IMR-90 (cell line): ENCODE measurements around the gene GRM5. TPM values are rescaled to one million over a fixed set of nuclear protein-coding genes. Genes with fewer than 3 reads are reported as not detected.
"Not testable (repeated sequence)": the region's sequence is repeated elsewhere in the genome, so short reads cannot be mapped to it uniquely, and the experiment has no call there.

Source experiments
- ATAC-seq: fragments of 200-7000 bp; cut with Tn5 transposase; 2 replicates; pipeline ENCODE4 v1.9.1; 2020; ENCODE audit warnings: low read depth, mild to moderate bottlenecking, moderate library complexity
- BruUV-seq: library from RNA; stranded (reverse); fragments of 400-500 nt; replicated peaks from 2 replicates; lab custom pipeline; 2021; lab: Mats Ljungman, UMichigan
- CTCF ChIA-PET: fragments of 300-600 bp; formaldehyde crosslinking; extraction: SDS; loops from one replicate; lab custom pipeline; 2021; ENCODE audit warnings: antibody characterized with exemption; lab: Yijun Ruan, JAX
- POLR2A ChIA-PET: fragments of 300-600 bp; sonication (Branson Sonifier 250); formaldehyde crosslinking; loops from one replicate; lab custom pipeline; 2022; ENCODE audit warnings: antibody characterized with exemption; ENCODE audit not compliant: unreplicated experiment; lab: Charles Lee
- DNase-seq: peaks from one replicate; pipeline ENCODE4 v3.0.0; 2013
- H2AFZ ChIP-seq: replicated peaks from 2 replicates; pipeline ENCODE3; 2013; ENCODE audit warnings: low read length, mild to moderate bottlenecking; ENCODE audit not compliant: poor library complexity
- H2AK5ac ChIP-seq: 2 replicates; pipeline ENCODE4 v1.6.1; 2013; ENCODE audit warnings: low read depth, low read length, inconsistent platforms
- H2AK9ac ChIP-seq: replicated peaks from 2 replicates; pipeline ENCODE3; 2013; ENCODE audit warnings: mild to moderate bottlenecking, low read depth, low read length, moderate library complexity; ENCODE audit not compliant: poor library complexity
- H2BK120ac ChIP-seq: 2 replicates; pipeline ENCODE4 v1.6.1; 2013; ENCODE audit warnings: low read depth, low read length, inconsistent platforms
- H2BK15ac ChIP-seq: 3 replicates; pipeline ENCODE4 v1.6.1; 2013; ENCODE audit warnings: low read depth, low read length, inconsistent platforms
- H2BK20ac ChIP-seq: 2 replicates; pipeline ENCODE4 v1.6.1; 2013; ENCODE audit warnings: low read depth, mild to moderate bottlenecking, inconsistent platforms, low read length, moderate library complexity
- H2BK5ac ChIP-seq: 2 replicates; pipeline ENCODE4 v1.6.1; 2013; ENCODE audit warnings: mild to moderate bottlenecking, low read depth, low read length, inconsistent platforms; ENCODE audit not compliant: poor library complexity, severe bottlenecking
- H3K14ac ChIP-seq: replicated peaks from 2 replicates; pipeline ENCODE4 v1.6.1; 2013; ENCODE audit warnings: low read depth, low read length, inconsistent platforms
- H3K18ac ChIP-seq: 2 replicates; pipeline ENCODE4 v1.6.1; 2013; ENCODE audit warnings: low read depth, low read length, control low read depth
- H3K23ac ChIP-seq: 2 replicates; pipeline ENCODE4 v1.6.1; 2013; ENCODE audit warnings: low read depth, low read length, inconsistent platforms
- H3K27ac ChIP-seq: 2 replicates; pipeline ENCODE4 v1.5.1; 2013; ENCODE audit warnings: mild to moderate bottlenecking, control low read depth, low read length; ENCODE audit not compliant: insufficient read depth
- H3K27me3 ChIP-seq: 2 replicates; pipeline ENCODE4 v1.6.1; 2013; ENCODE audit warnings: low read length; ENCODE audit not compliant: control insufficient read depth, insufficient read depth
- H3K36me3 ChIP-seq: 2 replicates; pipeline ENCODE4 v1.6.1; 2013; ENCODE audit warnings: low read length, mixed read lengths; ENCODE audit not compliant: control insufficient read depth, insufficient read depth
- H3K4ac ChIP-seq: 2 replicates; pipeline ENCODE4 v1.6.1; 2013; ENCODE audit warnings: low read depth, low read length, inconsistent platforms
- H3K4me1 ChIP-seq: 2 replicates; pipeline ENCODE4 v1.6.1; 2013; ENCODE audit warnings: low read length, mixed read lengths; ENCODE audit not compliant: control insufficient read depth, insufficient read depth
- H3K4me2 ChIP-seq: 2 replicates; pipeline ENCODE4 v1.6.1; 2013; ENCODE audit warnings: low read depth, mild to moderate bottlenecking, control low read depth, low read length, moderate library complexity
- H3K4me3 ChIP-seq: 2 replicates; pipeline ENCODE4 v1.5.1; 2013; ENCODE audit warnings: low read depth, mild to moderate bottlenecking, control low read depth, low read length, moderate library complexity; ENCODE audit not compliant: insufficient read depth
- H3K56ac ChIP-seq: 2 replicates; pipeline ENCODE4 v1.6.1; 2013; ENCODE audit warnings: low read length, inconsistent platforms; ENCODE audit not compliant: insufficient read depth; ENCODE audit errors: extremely low read depth
- H3K79me1 ChIP-seq, 2 experiments: 2 replicates each; pipeline ENCODE4 v1.6.1; 2013; ENCODE audit warnings: low read length in 2 of 2, inconsistent platforms in 1 of 2, low read depth in 1 of 2
- H3K9ac ChIP-seq: 2 replicates; pipeline ENCODE4 v1.6.1; 2013; ENCODE audit warnings: low read depth, low read length, control low read depth
- H3K9me1 ChIP-seq: 2 replicates; pipeline ENCODE4 v1.6.1; 2013; ENCODE audit warnings: low read length, inconsistent platforms; ENCODE audit not compliant: insufficient read depth
- H3K9me3 ChIP-seq: 2 replicates; pipeline ENCODE4 v1.6.1; 2013; ENCODE audit warnings: low read length; ENCODE audit not compliant: control insufficient read depth, insufficient read depth
- H4K20me1 ChIP-seq: 2 replicates; pipeline ENCODE4 v1.6.1; 2013; ENCODE audit warnings: low read length, inconsistent platforms; ENCODE audit not compliant: insufficient read depth
- H4K5ac ChIP-seq: 2 replicates; pipeline ENCODE4 v1.6.1; 2013; ENCODE audit warnings: mild to moderate bottlenecking, low read depth, low read length, control low read depth
- H4K8ac ChIP-seq, 2 experiments: 2 replicates each; pipeline ENCODE4 v1.6.1; 2013; ENCODE audit warnings: low read depth in 2 of 2, low read length in 2 of 2, control low read depth in 1 of 2, inconsistent platforms in 1 of 2
- H4K91ac ChIP-seq: 2 replicates; pipeline ENCODE4 v1.6.1; 2013; ENCODE audit warnings: low read depth, low read length, inconsistent platforms; ENCODE audit not compliant: insufficient read depth
- RAD21 ChIP-seq: IDR thresholded peaks from 2 replicates; pipeline ENCODE4 v1.6.1; 2012; ENCODE audit warnings: low read length, improper control_type of control experiment
- SMC3 ChIP-seq: fragments of 150-350 bp; IDR thresholded peaks from 2 replicates; pipeline ENCODE4 v1.6.1; 2016; ENCODE audit warnings: low read depth, mild to moderate bottlenecking, antibody characterized with exemption, low read length, moderate library complexity
- WGBS, 2 experiments: methylation state at CpG; one replicate each; pipeline versions ENCODE4 v1.1.5 to v1.1.7; 2013; ENCODE audit warnings: missing lambda C conversion rate in 2 of 2; ENCODE audit not compliant: insufficient read length in 1 of 2; ENCODE audit errors: extremely low coverage in 2 of 2; 5-methylcytosine and 5-hydroxymethylcytosine counted together
- dilution Hi-C: fragments of 300-500 bp; cut with HindIII; formaldehyde crosslinking; loops from one replicate; pipeline ENCODE4 v1.14.3; 2018; ENCODE audit warnings: low sequenced_read_pairs; ENCODE audit not compliant: unreplicated experiment
- in situ Hi-C: fragments of 300-500 bp; cut with MboI; formaldehyde crosslinking; loops from 3 replicates; pipeline ENCODE4 v1.14.3; 2019; ENCODE audit warnings: low sequenced_read_pairs, inconsistent platforms, mixed read lengths
- intact Hi-C: fragments of 100-400 bp; cut with micrococcal nuclease; formaldehyde crosslinking; loops from 2 replicates; pipeline ENCODE4 v1.10.0; 2022
- polyA plus RNA-seq, 3 experiments: library from polyadenylated mRNA; depleted of rRNA; stranded (reverse); fragments of >200 nt; gene quantifications; 2 replicates each; pipeline ENCODE4 v1.2.3, GENCODE V29; 2012; ENCODE audit warnings: low replicate concordance in 1 of 3
- total RNA-seq: library from RNA; depleted of rRNA; stranded (reverse); fragments of >200 nt; gene quantifications from 2 replicates; pipeline ENCODE4 v1.2.3, GENCODE V29; 2012
- TF ChIP-seq, protein P1 (sequence below): conservative IDR thresholded peaks from 2 replicates; pipeline ENCODE4 v1.5.1; 2012; ENCODE audit warnings: mild to moderate bottlenecking, low read depth, low read length, improper control_type of control experiment

GRM5 gene
- total and polyA plus RNA-seq, 2 of the 4 experiments (the other 2 are of a cell fraction), result under 0.01 TPM

DNA sequence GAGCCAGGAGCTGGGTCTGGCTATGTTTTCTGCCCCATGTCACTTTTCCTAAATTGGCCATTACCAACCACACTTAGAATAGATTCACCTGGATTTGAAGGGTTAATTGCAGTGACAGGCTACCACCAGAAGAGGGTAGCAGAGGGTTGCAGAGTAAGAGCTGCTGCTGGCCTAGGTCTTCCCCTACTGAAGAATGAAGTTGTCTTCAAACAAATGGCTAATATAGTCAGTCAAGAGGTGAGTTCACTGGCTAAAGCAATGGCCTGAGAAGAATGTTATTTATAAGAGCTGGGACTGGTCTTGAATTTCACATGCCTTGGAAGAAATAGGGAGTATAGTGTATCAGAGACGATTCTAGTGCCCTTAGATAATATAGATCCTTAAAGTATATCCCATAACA is 32.2 kb upstream of the GRM5 start:
- H2AK9ac ChIP-seq, H3K36me3 ChIP-seq, H3K4ac ChIP-seq, dilution Hi-C loops, H2AFZ ChIP-seq, BruUV-seq, H3K9me1 ChIP-seq, POLR2A ChIA-PET, H3K9me3 ChIP-seq, H2BK5ac ChIP-seq, H3K79me1 ChIP-seq, H3K56ac ChIP-seq, H2BK20ac ChIP-seq, H3K27me3 ChIP-seq, H4K91ac ChIP-seq, H3K14ac ChIP-seq, H3K18ac ChIP-seq, H2AK5ac ChIP-seq, H3K27ac ChIP-seq, H4K20me1 ChIP-seq, H3K9ac ChIP-seq, CTCF ChIA-PET, H4K5ac ChIP-seq, H4K8ac ChIP-seq, H3K23ac ChIP-seq, H3K4me2 ChIP-seq, H3K4me3 ChIP-seq, H3K4me1 ChIP-seq, H2BK120ac ChIP-seq, H2BK15ac ChIP-seq: not testable (repeated sequence)
- in situ Hi-C loops, result loop anchor here (25.0 kb wide), 1 partner anchor 1014 kb away; no protein-coding TSS in a partner anchor
- WGBS, 2 experiments, result no CpG with 5 or more reads among the region's 1 CpG
- peak; percentile 39 for DNase-seq
- intact Hi-C loops, result loop anchor here (1.0 to 10.0 kb wide), 3 partner anchors 237 to 1015 kb away; no protein-coding TSS in a partner anchor
- peak; percentile 93 for ATAC-seq
- TF ChIP-seq SMC3, result peak; percentile 82
- TF ChIP-seq, protein P1, sequence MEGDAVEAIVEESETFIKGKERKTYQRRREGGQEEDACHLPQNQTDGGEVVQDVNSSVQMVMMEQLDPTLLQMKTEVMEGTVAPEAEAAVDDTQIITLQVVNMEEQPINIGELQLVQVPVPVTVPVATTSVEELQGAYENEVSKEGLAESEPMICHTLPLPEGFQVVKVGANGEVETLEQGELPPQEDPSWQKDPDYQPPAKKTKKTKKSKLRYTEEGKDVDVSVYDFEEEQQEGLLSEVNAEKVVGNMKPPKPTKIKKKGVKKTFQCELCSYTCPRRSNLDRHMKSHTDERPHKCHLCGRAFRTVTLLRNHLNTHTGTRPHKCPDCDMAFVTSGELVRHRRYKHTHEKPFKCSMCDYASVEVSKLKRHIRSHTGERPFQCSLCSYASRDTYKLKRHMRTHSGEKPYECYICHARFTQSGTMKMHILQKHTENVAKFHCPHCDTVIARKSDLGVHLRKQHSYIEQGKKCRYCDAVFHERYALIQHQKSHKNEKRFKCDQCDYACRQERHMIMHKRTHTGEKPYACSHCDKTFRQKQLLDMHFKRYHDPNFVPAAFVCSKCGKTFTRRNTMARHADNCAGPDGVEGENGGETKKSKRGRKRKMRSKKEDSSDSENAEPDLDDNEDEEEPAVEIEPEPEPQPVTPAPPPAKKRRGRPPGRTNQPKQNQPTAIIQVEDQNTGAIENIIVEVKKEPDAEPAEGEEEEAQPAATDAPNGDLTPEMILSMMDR, result peak; percentile 66
- peak; percentile 76 for TF ChIP-seq RAD21

DNA sequence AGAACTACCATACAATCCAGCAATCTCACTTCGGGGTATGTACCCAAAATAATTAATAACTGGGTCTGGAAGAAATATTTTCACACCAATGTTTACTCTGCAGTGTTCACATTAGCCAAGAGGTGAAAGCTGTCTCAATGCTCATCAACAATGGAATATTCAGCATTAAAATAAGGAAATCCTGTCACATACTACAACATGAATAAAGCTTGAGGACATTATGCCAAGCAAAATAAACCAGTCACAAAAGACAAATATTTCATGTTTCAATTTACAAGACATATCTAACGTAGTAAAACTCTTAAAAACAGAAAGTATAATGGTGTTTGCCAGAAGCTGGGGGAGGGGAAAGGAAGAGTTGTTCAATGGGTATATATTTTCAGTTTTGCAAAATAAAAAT is 28.0 kb upstream of the GRM5 start:
- H2BK20ac ChIP-seq, H3K56ac ChIP-seq, H3K9me3 ChIP-seq, H4K91ac ChIP-seq, H3K4me1 ChIP-seq, H4K8ac ChIP-seq, H3K9ac ChIP-seq, H3K18ac ChIP-seq, H3K23ac ChIP-seq, H3K27me3 ChIP-seq, H2BK120ac ChIP-seq, H3K9me1 ChIP-seq, H2AK9ac ChIP-seq, H2AFZ ChIP-seq, H4K5ac ChIP-seq, H3K4me2 ChIP-seq, POLR2A ChIA-PET, DNase-seq, H3K4me3 ChIP-seq, H2AK5ac ChIP-seq, H4K20me1 ChIP-seq, H3K4ac ChIP-seq, H2BK5ac ChIP-seq, H3K27ac ChIP-seq, H3K79me1 ChIP-seq, ATAC-seq, H3K14ac ChIP-seq, H3K36me3 ChIP-seq, H2BK15ac ChIP-seq, dilution Hi-C loops, CTCF ChIA-PET, BruUV-seq: not testable (repeated sequence)
- WGBS, 2 experiments, result no CpG with 5 or more reads among the region's 2 CpGs
- intact Hi-C loops, result loop anchor here (10.0 kb wide), 1 partner anchor 241 kb away; no protein-coding TSS in a partner anchor
- in situ Hi-C loops, result loop anchor here (25.0 kb wide), 1 partner anchor 1018 kb away; no protein-coding TSS in a partner anchor
